Caco-2 (cell line): ENCODE data around the gene ABCC1. TPM values are rescaled to one million over a fixed set of nuclear protein-coding genes. Genes with fewer than 3 reads are reported as not detected.
A peak's percentile ranks its signal among the peaks of the same experiment; 100 is the strongest.

Source experiments
- BruUV-seq: library from RNA; stranded (reverse); fragments of 400-500 nt; replicated peaks from 2 replicates; lab custom pipeline; 2021; lab: Mats Ljungman, UMichigan
- CTCF ChIA-PET: fragments of 300-600 bp; sonication (Branson Sonifier 250); formaldehyde crosslinking; loops from one replicate; lab custom pipeline; 2022; ENCODE audit warnings: antibody characterized with exemption; lab: Charles Lee
- POLR2A ChIA-PET: fragments of 300-600 bp; sonication (Branson Sonifier 250); formaldehyde crosslinking; loops from one replicate; lab custom pipeline; 2022; ENCODE audit warnings: antibody characterized with exemption; lab: Charles Lee
- DNase-seq, 2 experiments: peaks; one replicate each; pipeline versions ENCODE4 v3.0.0 to v3.0.0-alpha.2; 2020 to 2022
- H3K27me3 ChIP-seq: replicated peaks from 2 replicates; pipeline ENCODE4 v1.6.0; 2011; ENCODE audit warnings: low read length; ENCODE audit not compliant: control insufficient read depth, insufficient read depth
- H3K36me3 ChIP-seq: 2 replicates; pipeline ENCODE4 v1.5.1; 2011; ENCODE audit warnings: low read length; ENCODE audit not compliant: control insufficient read depth, insufficient read depth
- H3K4me1 ChIP-seq: fragments of 250-450 bp; sonication (Bioruptor Pico); 2 replicates; pipeline ENCODE4 v1.5.1; 2020; ENCODE audit warnings: mild to moderate bottlenecking
- H3K4me3 ChIP-seq: 2 replicates; pipeline ENCODE4 v1.5.1; 2011; ENCODE audit warnings: low read depth, mild to moderate bottlenecking, control low read depth, low read length
- H3K9me3 ChIP-seq: fragments of 250-450 bp; sonication (Bioruptor Pico); 2 replicates; pipeline ENCODE4 v1.5.1; 2020; ENCODE audit warnings: mild to moderate bottlenecking, moderate library complexity
- H3K27ac Mint-ChIP-seq: one replicate; pipeline ENCODE4 v1.8.0; 2022; ENCODE audit warnings: mixed read lengths; ENCODE audit not compliant: unreplicated experiment
- H3K27me3 Mint-ChIP-seq: one replicate; pipeline ENCODE4 v1.8.0; 2022; ENCODE audit warnings: mixed read lengths; ENCODE audit not compliant: insufficient read depth, unreplicated experiment
- H3K36me3 Mint-ChIP-seq: one replicate; pipeline ENCODE4 v1.8.0; 2022; ENCODE audit warnings: mild to moderate bottlenecking, mixed read lengths; ENCODE audit not compliant: insufficient read depth, unreplicated experiment
- H3K4me1 Mint-ChIP-seq: one replicate; pipeline ENCODE4 v1.8.0; 2022; ENCODE audit warnings: low read depth, mixed read lengths; ENCODE audit not compliant: unreplicated experiment
- H3K4me3 Mint-ChIP-seq: one replicate; pipeline ENCODE4 v1.8.0; 2022; ENCODE audit warnings: mild to moderate bottlenecking, moderate library complexity, mixed read lengths; ENCODE audit not compliant: unreplicated experiment
- H3K9me3 Mint-ChIP-seq: one replicate; pipeline ENCODE4 v1.8.0; 2022; ENCODE audit warnings: mixed read lengths; ENCODE audit not compliant: unreplicated experiment
- CTCF ChIP-seq, 2 experiments: fragments of 200-600 bp in 1 of 2; IDR thresholded peaks; 1 replicate in 1 of 2; 2 replicates in 1 of 2; pipeline versions ENCODE4 v1.5.1 to v1.8.0; 2011 to 2022; ENCODE audit warnings: antibody characterized with exemption in 1 of 2, control low read depth in 1 of 2, inconsistent platforms in 1 of 2, low read depth in 1 of 2, low read length in 1 of 2, mild to moderate bottlenecking in 1 of 2, moderate library complexity in 1 of 2; ENCODE audit not compliant: insufficient read depth in 1 of 2, severe bottlenecking in 1 of 2, unreplicated experiment in 1 of 2
- intact Hi-C: fragments of 100-400 bp; cut with micrococcal nuclease; formaldehyde crosslinking; loops from one replicate; pipeline ENCODE4 v1.10.0; 2022; ENCODE audit not compliant: unreplicated experiment
- total RNA-seq: library from RNA; stranded (reverse); gene quantifications from 2 replicates; pipeline ENCODE4 v1.2.3, GENCODE V29; 2022

Gene ABCC1
- total RNA-seq, 1 experiment from 2014 or later: 22.3 TPM

DNA sequence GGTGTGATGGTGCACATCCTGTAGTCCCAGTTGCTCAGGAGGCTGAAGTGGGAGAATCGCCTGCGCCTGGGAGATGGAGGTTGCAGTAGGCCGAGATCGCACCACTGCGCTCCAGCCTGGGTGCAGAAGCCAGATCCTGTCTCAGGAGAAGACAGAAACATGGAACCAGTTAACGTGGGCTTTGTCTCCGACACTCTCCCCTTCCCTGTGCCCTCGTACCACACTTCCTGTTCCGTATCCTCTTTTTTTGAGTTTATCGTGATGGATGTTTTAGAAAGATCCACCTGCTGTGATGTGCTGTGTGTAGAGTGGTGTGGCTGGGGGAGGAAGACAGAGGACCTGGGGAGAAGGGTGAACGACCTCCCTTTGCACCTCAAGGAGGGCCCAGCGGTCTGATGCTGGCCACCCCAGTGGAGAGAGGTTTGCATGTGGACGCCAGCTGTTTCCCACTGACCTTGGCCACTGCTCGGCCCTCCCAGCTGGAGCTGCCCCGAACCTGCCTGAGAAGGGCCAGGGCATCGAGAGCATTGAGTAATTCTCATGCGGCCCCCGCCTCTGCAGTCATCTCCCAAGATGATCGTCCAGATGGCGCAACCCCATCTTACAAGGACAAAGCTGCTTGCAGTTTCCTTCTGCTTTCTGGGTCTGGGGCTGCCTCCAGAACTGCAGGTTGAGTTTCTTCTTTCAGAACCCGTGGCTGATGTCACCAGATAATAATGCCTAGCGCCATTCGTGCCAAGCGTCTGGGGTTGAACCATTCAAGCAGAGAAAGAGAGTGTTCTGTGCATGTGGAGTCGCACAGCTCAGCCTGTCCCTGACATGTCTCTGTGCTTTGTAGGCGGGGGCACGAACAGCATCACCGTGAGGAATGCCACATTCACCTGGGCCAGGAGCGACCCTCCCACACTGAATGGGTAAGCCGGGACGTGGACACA lies 126.3 kb downstream of the ABCC1 start:
- POLR2A ChIA-PET: interaction anchor here (1.6 kb wide), 1 partner anchor 187 kb away, joined by 8 read pairs; the partner anchor contains the start of gene CEP20
- DNase-seq: no peak
- CTCF ChIA-PET: interaction anchor here (0.8 kb wide), 1 partner anchor 40 kb away, joined by 3 read pairs; no protein-coding TSS in a partner anchor
- Histone ChIP-seq H3K9me3 (no peaks in the 10 kb centered on the region), H3K27me3 (no peaks in the 10 kb centered on the region), H3K4me1 (peaks cover 22% of the 10 kb centered on the region), H3K4me3 (no peak overlapping the region), H3K36me3 (0 out of 2 replicates have a peak, but pooled peaks cover 2% of the 10 kb centered on the region)
- no peaks in the 10 kb centered on the region for H3K27me3 Mint-ChIP-seq
- intact Hi-C loops: no loop called here
- no peak for TF ChIP-seq CTCF (IDR thresholded peaks at IDR 0.05; ENCODE audit: insufficient read depth in 1 of 2, low read depth in 1 of 2, low read length in 1 of 2, severe bottlenecking in 1 of 2, unreplicated experiment in 1 of 2)
- peaks cover 15% of the 10 kb centered on the region for H3K4me1 Mint-ChIP-seq
- H3K9me3 Mint-ChIP-seq: no peaks in the 10 kb centered on the region
- no TSS peak for BruUV-seq
- H3K4me3 Mint-ChIP-seq: no peak overlapping the region
- H3K27ac Mint-ChIP-seq: peak overlapping the region; percentile 84
- H3K36me3 Mint-ChIP-seq: peaks cover 17% of the 10 kb centered on the region

DNA sequence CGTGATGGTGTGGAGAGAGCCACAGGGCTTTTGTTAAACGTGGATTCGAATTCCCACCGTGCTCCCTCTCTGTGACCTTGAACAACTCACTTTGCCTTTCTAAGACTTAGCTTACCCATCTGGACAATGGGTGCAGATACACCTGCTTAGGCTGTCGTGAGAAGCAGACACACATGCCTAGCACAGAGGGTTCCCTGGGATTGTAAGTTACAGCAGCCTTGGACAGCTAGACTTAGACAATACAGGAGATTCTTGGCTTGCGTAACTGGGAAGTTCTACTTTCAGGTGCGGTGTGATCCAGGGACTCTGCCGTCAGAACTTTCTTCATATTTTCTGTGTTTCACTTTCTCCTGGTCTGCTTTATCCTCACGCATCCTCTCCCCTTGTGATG lies 127.0 kb downstream of the ABCC1 start:
- Histone ChIP-seq H3K4me3 (no peak overlapping the region), H3K4me1 (peaks cover 22% of the 10 kb centered on the region), H3K36me3 (0 out of 2 replicates have a peak, but pooled peaks cover 2% of the 10 kb centered on the region), H3K9me3 (no peaks in the 10 kb centered on the region), H3K27me3 (no peaks in the 10 kb centered on the region)
- TF ChIP-seq CTCF (IDR thresholded peaks at IDR 0.05; ENCODE audit: insufficient read depth in 1 of 2, low read depth in 1 of 2, low read length in 1 of 2, severe bottlenecking in 1 of 2, unreplicated experiment in 1 of 2): no peak
- H3K4me3 Mint-ChIP-seq: no peak overlapping the region
- ChIA-PET POLR2A (no interaction called here), CTCF (no interaction called here)
- no peak for DNase-seq
- H3K36me3 Mint-ChIP-seq: peaks cover 17% of the 10 kb centered on the region
- intact Hi-C loops: no loop called here
- no peaks in the 10 kb centered on the region for H3K9me3 Mint-ChIP-seq
- H3K27me3 Mint-ChIP-seq: no peaks in the 10 kb centered on the region
- H3K4me1 Mint-ChIP-seq: peaks cover 13% of the 10 kb centered on the region
- no TSS peak for BruUV-seq
- no peak overlapping the region for H3K27ac Mint-ChIP-seq

DNA sequence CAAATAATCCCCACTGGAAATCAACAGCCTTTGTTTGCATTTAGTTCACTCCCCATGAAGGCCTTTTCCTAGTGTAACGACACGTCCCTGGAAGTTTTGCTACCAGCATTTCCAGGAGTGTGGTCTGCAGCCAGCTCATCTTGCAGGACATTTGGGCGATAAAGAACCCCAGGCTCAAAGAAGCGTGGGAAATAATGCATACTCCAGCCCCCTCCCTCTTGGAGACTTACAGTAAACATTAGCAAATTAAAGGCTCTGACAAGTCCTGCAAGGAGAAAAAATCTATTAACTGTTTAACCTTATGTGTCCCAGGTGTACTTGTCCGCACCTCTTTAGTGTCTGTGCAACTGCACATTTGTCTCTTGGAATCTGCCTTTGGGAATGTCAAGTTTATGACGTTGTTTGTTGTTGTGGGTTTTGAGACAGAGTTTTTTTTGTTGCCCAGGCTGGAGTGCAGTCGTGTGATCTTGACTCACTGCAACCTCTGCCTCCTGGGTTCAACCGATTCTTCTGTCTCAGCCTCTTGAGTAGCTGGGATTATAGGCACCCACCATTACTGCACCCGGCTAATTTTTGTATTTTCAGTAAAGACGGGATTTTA lies 131.1 kb downstream of the ABCC1 start:
- Mint-ChIP-seq H3K27ac (no peak overlapping the region), H3K27me3 (no peaks in the 10 kb centered on the region), H3K36me3 (peaks cover 33% of the 10 kb centered on the region), H3K4me3 (no peak overlapping the region), H3K9me3 (no peaks in the 10 kb centered on the region), H3K4me1 (peaks cover 3% of the 10 kb centered on the region)
- Histone ChIP-seq H3K4me3 (no peak overlapping the region), H3K27me3 (no peaks in the 10 kb centered on the region), H3K9me3 (peaks cover 12% of the 10 kb centered on the region), H3K36me3 (peaks cover 6% of the 10 kb centered on the region), H3K4me1 (peaks cover 2% of the 10 kb centered on the region; the same call in 1 of the 2 replicates)
- ChIA-PET CTCF (interaction anchor here (0.6 kb wide), 1 partner anchor 47 kb away, joined by 10 read pairs; no protein-coding TSS in a partner anchor), POLR2A (interaction anchor here (0.6 kb wide), 1 partner anchor 77 kb away, joined by 4 read pairs; no protein-coding TSS in a partner anchor)
- intact Hi-C loops: no loop called here
- BruUV-seq: no TSS peak
- TF ChIP-seq CTCF (IDR thresholded peaks at IDR 0.05; ENCODE audit: insufficient read depth in 1 of 2, low read depth in 1 of 2, low read length in 1 of 2, severe bottlenecking in 1 of 2, unreplicated experiment in 1 of 2): no peak
- DNase-seq: no peak
